OCI-M2 (cell line): ENCODE results near the gene PRR23E.

Experiments used
- DNase-seq: peaks from one replicate; lab custom pipeline; 2025; ENCODE audit not compliant: unreplicated experiment; lab: John Stamatoyannopoulos, UW

PRR23E gene, protein sequence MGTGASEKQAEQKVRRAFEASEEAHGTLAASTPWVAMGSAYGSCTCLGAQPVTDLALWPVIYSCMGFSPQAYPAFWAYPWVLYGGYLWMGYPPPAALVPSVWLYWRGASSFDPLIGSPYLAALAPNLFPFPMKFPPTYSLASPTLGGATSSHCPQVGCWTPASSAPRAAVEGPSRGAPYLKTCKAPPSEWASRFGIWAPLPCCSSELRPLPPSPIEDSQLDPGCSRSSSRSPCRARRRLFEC

DNA sequence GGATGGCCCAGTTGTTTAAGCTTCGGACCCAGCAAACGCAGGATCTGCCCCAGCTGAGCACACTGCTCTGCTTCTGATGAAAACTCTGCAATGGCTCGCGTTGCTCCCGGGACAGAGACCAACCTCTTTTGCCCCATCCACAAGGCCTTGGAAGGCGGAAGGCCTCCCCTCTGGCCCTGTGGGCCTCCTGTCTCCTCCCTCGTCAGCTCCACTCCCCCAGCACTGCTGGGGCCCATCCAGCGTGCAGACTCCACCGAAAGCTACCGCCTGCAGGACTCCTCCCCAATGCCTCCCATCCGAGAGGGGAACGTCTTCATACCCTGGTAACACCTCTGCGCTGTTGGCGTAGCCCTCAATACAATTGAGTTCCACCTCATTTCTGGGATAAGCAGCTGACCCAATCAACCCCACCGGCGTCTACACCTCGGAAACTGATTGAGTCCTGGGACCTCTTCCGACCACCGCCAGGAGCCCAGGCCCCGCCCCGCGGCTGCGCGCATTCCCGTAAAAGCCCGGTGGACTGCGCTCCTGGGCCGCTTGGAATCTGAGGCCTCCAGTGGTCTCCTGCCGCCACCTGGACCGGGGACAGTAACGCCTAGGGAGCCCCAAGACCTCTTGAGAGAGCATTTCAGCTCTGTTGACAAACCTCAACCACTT is at the start of gene PRR23E:
Gene PRR23E, plus strand, starts transcription at position 556 of the 657 bp plus-strand sequence. CDS start 3,555 bp downstream, outside the sequence.
- no peak for DNase-seq

DNA sequence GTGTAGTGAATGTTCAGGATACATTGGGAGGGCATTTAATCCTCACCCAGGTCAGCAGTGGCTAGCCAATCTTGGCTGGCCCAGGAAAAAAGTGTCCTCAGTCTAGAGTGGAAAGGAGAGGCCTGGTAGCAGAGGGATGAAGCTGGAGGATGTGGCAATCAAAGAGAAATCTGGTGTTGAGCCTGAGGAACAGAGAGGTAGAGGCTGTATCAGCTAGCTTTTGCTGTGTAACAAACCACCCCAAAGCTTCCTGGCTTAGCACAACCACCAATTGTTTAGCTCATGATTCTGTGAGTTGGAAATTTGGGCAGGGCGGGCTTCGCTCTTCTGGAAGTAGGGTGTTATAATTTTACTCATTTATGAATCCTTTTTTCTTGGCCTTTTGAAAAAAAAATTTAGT is 49.8 kb upstream of the PRR23E start:
- DNase-seq, result no peak

DNA sequence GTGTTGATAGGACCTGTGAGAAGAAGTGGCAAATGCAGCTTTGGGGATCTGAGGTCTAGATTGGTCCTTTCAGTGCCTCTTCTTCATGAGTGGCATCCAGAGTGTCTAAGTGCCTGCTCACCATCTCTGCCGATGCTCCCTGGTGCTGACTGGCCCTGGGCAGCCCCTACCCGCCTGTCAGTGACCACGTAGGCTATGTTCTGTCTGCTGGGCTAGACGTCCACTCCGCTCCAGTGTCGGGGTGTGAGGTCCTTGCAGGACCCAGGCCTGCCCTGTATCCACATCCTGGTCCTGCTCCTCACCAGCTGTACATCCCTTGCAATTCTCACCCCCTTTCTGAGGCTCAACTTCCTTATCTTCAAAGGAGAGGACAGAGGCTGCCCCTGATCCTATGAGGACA is 48.3 kb upstream of the PRR23E start:
- DNase-seq, result no peak

DNA sequence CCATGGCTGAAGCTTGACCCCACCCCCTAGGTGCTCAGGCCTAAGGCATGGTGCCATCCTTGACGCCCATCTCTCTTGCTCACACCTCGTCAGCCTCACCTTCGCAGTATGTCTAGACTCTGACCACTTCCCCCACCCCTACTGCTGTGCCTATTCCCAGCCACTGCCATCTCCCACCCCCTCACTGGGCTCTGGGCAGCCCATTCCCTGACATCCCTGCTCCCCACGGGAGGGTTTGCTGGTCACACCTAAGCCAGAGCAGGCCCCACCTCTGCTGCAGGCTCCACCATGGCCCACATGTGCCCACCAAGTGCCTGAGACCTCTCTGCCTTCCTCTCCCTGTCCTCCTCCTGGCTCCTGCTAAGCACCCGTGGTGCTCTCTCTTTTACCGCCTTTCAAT is 47.7 kb upstream of the PRR23E start:
- DNase-seq, result no peak

DNA sequence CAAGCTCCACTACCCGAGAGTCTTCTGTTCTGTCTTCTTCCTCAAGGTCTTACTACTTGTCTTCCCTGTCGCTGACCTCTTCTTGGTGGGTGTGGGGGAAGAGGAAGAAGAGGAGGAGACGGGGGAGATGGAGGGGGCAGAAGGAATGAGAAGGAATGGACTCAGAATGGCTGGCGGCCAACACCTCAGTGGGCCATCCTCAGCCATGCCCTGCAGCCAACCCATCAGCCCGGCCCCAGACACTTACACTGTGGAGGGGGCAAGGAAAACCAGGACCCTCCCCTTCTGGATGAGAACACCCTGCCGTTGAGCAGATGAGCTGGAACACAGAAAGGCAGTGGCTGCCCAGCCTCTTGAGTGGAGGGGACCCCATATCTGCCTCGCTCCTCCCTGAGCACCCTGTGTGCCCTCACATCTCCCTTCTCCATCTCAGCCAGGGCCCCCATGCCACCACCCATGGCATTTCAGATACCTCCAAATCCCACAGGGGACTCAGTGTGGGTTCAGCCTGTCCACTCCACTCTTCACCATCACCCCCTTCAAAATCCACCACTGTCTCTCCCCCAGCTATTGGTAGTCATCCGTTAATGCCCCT is 45.5 kb upstream of the PRR23E start:
- no peak for DNase-seq

DNA sequence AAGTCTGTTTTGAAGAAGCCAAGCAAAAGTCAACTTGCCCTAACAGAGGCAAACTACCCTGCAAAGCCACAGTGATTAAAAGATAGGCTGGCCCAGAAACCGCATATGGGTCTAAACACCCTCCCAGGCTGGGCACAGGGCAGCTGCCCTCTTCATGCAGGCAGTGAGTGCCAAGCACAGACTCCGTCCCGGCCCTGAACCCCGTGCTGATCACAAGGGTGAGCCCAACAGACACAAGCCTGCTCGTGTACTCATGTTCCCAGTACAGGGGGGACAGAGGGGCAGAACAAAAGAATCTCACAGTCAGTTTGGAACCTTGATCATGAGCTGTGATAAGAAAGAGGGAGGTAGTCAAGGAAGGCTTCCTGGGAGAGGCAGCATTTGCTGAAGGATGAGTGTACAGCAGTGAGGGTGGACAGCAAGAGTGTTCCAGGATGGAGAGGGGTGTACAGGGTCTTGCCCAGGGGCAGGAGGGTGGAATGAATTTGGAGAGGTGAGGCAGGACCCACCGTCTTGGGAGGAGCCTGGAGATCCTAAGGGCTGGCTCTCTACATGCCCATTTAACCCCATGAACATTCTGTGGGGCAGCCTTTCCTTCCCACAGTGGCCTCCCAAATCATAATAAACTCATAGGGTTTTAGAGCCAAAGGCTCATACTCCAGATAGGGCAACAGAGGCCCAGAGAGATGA is 43.2 kb upstream of the PRR23E start:
- no peak for DNase-seq

DNA sequence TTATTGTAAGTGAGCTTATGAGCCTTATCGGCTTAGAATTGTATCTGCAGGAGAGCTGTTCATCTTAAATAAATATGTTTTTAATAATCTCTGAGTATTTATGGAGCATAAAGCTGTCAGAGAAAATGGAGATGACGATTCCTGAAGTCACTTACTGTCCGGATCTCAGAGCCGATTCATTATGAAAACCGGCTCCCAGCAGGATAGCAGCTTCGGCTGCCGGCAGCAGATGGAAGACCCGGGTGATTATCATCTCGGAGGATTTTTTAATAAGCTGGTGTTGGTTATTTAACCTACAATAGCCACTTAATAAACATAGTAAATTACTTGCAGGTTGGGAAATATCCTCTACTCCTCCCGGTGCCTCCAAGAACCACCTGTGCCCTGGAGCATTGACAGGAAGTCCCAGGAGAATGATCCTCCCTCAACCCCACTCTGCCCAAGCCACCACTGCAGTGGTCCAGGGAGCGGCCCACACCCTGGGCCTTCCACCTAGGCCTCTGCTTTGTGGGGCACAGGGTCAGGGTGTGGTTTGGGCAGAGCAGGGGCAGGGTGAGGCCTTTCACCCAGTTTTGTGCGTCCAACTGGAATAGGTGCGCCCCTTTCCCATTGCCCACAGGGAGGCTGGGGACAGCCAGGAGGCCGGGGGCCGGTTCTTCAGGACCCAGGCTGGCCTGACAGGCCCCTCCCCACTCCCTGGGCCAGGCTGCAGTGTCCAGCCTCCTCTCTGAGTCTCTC is 42.2 kb upstream of the PRR23E start:
- no peak for DNase-seq

DNA sequence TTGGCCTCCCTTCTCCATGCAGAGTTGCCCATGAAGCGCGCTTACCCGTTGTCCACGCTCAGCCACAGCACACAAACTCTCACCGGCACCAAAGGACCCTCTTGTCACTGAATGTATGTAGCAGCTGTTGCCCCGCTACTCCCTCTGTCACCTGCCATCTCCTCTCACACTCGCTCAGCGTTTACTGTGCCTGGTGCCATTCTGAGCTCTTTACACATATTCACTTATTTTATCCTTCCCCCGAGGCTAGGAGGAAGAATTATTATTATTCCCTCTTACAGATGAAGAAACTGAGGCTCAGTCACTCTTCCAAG is 41.7 kb upstream of the PRR23E start:
- no peak for DNase-seq

DNA sequence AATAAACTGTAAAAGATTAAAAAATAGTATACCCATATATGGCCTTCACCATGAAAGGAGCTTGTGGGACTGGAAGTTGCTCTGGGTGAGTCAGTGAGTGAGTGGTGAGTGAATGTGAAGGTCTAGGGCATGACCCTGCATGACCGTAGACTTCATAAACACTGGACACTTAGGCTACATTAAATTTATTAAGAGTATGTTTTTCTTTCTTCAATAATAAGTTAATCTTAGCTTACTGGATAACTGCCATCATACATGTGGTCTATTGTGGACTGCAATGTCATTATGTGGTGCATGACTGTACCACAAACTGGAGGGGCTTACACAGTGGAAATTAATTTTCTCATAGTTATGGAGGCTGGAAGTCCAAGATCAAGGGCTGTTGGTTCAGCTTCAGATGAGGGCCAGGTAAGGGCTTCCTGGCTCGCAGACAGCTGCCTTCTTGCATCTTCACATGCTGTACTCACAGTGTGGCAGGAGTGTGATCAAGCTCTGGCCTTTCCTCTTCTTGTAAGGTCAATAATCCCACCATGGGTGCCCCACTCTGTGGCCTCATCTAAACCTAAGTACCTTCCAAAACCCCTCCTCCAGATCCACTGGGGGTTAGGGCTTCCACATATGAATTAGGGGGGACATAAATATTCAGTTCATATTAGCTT is 40.8 kb upstream of the PRR23E start:
- DNase-seq, result no peak

DNA sequence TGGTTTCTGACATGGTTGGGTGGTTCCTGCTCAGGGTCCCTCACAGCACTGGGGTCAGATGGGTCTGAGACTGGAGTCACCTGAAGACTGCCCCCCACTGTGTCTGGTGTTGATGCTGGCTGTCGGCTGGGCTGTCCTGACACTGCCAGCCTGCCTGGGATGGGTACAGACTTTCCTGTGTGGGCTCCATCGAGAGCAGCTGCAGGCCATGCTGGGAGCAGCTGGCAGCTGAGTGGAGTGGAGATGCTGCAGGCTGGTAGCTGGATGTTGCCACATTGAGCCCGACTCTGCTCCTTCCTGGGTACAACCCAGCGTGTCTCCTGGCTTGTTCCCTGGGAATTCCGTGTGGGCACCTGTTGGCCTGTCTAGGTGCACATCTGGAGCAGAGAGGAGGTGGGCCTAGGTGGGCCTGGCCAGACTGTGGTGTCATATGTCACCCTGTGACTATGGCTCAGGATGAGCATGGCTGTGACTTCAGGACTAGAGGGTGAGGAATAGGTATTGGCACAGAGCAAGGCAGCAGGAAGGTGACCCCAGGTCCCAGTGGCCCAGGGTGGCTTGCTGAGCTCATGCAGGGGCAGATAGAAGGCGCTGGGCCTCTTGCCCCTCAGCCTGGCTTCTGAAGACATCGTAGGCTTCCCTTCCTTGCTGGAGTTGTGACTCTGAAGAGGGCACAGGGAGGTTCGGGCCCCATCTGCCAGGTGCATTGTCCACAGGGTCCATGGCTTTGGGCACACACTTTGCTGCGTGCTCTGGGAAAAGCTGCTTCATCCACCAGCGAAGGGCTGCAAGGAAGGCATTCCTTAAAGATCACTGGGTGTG is 40.0 kb upstream of the PRR23E start:
- DNase-seq, result no peak

DNA sequence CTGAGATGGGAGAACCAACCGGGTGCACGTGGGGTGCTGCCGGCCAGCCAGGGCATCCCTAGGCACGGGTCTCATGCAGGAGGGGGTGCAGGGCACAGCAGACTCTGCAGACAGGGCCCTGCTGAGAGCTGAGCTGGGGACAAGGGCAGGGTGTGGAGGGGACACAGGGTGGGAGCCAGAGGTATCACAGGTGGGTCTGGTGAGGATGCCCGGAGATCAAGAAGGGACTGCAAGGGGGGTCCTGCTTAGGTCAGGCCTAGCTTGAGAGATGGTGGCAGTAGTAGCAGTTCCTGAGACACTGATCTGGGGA is 39.5 kb upstream of the PRR23E start:
- DNase-seq, result no peak

DNA sequence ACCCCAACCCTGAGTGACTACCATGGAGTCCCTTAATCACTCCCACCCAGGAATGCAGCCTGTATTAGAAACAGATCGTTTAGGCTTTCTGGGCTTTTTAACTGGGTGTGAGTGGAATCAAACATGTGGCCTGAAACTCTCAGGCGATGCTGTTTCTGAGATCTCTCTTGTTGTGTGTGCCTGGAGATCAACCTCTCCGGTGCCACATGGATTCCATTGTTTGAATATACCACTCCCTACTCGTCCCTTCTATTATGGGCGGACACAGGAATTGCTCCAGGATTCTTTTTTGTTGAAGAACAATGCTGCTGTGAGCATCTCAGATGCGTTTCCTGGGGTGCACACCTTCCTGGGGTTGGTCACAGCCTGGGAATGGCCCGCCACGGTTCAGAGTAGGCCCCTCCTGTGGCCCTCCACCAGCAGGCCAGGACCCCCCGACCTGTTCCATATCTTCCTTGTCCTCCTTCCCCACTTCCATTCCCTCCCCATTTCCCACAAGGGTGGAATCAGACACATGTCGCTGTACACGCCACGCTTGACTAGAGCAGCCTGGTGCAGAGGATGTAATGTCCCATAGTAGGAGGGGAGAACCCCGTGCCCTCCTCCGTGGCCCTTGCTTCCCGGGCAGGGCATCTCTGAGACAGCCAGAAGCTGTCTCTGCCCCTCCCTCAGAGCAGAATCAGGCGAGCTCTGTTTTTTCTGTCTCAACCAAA is 36.4 kb upstream of the PRR23E start:
- no peak for DNase-seq

DNA sequence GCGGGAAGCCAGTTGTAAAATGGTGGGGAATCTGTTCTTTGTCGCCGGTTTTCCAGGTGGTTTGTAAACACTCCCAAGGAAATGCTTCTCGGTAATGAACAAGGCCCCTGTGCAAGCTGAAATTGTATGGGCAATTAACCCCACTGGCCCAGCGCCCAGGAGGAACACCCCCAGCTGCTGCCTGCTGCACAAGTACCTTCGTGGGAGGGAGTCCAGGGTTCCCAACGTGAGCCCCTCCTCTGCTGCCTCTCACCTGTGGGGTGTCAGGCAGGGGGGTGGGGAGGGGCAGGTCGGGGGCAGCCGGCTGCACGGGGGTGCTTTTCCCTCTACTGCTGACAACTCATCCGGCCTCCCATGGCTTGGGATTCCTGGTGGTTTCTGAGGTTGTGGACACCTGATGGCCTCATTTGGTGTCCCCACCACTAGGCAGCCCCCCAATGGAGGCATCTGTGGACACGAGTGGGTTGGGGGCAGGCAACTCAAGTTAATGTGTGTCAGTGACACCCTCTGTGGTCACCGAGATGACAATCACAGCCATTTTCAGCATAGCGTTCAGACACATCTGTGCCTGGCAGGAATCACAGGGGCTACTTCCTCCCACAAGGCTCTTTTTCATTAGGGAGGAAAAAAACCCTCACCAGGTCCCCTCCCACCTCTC is 35.6 kb upstream of the PRR23E start:
- DNase-seq, result no peak

DNA sequence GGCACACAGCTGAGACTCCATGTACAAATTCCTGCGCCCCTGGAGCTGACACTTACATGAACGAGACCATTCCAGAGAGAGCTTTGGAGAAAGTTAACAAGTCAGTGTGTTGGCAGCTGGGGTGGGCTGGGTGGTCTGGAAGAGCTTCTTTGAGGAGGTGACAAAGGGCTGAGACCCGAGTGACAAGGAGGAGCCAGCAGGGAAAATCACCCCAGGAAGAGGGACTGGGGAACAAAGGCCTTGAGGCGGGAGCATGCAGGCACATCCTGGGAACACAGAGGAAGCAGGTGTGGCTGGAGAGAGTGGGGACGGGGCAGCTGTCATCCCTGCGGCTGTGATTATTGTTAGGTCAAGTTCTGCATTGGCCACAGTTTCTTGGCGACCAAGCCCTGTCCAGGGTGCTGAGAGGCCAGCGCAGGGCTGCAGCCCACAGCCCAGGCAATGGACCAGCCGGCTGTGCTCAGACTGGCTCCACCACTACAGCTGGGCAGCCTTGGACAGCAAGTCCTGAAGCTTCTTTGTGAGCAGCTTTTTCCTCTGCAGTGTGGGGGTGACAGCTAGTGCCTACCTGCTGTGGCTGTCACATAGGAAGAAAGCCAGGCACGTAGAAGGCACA is 34.2 kb upstream of the PRR23E start:
- DNase-seq, result no peak

DNA sequence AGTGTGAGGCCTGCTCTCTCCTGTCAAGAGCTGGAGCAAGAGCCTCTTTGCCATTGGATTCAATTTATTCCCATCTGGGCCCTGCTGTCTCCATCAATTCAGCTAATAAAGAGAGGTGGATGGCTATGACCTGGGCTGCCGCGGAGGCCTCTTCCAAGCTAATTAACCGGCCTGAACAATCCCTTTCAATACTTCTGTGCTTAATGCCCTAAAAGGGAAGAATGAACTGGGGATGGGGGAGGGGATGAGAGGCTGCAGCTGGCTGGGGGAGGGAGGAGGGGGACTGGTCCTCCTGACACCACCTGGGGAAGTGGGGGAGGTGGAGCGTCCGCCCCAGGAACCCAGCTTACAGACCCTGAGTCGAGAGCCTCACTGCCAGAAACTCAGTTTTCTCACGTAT is 33.4 kb upstream of the PRR23E start:
- no peak for DNase-seq

DNA sequence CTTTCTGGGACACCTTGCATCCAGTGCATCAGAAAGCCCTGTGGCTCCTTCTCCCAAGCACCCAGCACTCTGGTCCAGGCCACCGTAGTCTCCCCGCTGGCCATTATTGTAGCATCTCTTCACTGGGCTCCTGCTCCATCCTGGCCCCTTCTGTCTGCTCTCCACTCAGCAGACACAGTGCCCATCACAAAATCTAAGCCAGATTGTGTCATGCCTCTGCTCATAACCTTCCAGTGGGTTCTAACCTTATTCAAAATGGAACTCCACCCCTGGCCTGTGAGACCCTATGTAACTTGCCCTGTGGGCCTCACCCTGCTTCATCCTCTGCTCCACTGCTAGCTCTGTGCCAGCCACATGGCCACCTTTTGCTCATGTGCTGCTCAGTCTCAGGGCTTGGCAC is 31.7 kb upstream of the PRR23E start:
- DNase-seq, result no peak

DNA sequence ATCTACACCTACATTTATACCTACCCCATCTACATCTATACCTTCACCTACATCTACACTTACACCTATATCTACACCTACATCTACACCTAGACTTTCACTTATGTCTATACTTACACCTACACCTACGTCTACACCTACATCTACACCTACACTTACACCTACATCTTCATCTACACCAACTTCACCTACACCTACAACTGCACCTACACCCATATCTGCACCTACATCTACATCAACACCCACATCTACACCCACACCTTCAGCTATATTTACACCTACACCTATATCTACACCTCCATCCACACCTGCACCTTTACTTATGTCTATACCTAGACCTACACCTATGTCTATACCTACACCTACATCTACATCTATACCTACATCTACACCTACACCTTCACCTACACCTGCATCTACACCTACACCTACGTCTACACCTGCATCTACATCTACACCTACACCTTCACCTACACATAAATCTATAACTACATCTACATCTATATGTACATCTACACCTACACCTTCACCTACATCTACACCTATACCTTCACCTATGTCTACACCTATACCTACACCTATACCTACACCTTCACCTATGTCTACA is 30.9 kb upstream of the PRR23E start:
- no peak for DNase-seq

DNA sequence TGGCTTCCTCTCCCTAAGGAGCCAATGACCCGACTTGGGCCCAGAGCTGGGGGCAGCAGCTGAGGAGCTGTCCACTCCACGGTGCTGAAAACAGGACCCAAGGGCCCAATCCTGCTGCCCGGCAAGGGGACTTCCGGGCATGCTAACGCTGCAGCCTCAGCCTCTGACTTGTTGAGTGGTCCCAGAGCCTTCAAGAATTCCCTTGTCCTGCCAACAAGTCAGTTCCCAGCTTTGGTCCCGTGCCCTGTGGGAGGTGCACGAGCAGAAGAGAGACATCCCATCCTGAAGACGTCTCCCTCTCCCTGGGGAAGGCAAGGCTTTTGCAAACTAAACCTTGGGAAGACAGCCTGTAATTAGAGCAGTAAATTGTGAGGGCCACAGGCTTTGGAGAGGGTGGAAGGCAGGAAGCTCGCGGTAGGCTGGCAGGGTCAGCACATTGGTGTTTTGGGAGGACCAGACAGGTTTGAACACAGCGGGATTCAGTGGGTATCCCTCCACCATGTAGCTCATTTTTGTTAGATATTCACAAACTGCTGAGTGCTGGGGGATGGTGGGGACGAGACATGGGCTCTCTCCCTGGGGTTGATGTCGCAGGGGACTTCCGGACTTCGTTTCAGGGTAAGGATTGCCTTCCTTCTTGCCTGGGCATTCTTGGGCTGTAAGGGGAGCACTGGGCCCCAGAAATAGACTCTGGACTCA is 29.8 kb upstream of the PRR23E start:
- no peak for DNase-seq
